IMR-90 (cell line): ENCODE results near the gene NDUFAF8. TPM values are rescaled to one million over a fixed set of nuclear protein-coding genes. Genes with fewer than 3 reads are reported as not detected.

Source experiments
- ATAC-seq: fragments of 200-7000 bp; cut with Tn5 transposase; 2 replicates; pipeline ENCODE4 v1.9.1; 2020; ENCODE audit warnings: low read depth, mild to moderate bottlenecking, moderate library complexity
- BruUV-seq: library from RNA; stranded (reverse); fragments of 400-500 nt; replicated peaks from 2 replicates; lab custom pipeline; 2021; lab: Mats Ljungman, UMichigan
- CTCF ChIA-PET: fragments of 300-600 bp; formaldehyde crosslinking; extraction: SDS; loops from one replicate; lab custom pipeline; 2021; ENCODE audit warnings: antibody characterized with exemption; lab: Yijun Ruan, JAX
- POLR2A ChIA-PET: fragments of 300-600 bp; sonication (Branson Sonifier 250); formaldehyde crosslinking; loops from one replicate; lab custom pipeline; 2022; ENCODE audit warnings: antibody characterized with exemption; ENCODE audit not compliant: unreplicated experiment; lab: Charles Lee
- DNase-seq: peaks from one replicate; pipeline ENCODE4 v3.0.0; 2013
- H2AFZ ChIP-seq: replicated peaks from 2 replicates; pipeline ENCODE3; 2013; ENCODE audit warnings: low read length, mild to moderate bottlenecking; ENCODE audit not compliant: poor library complexity
- H2AK5ac ChIP-seq: 2 replicates; pipeline ENCODE4 v1.6.1; 2013; ENCODE audit warnings: low read depth, low read length, inconsistent platforms
- H2AK9ac ChIP-seq: replicated peaks from 2 replicates; pipeline ENCODE3; 2013; ENCODE audit warnings: mild to moderate bottlenecking, low read depth, low read length, moderate library complexity; ENCODE audit not compliant: poor library complexity
- H2BK120ac ChIP-seq: 2 replicates; pipeline ENCODE4 v1.6.1; 2013; ENCODE audit warnings: low read depth, low read length, inconsistent platforms
- H2BK15ac ChIP-seq: 3 replicates; pipeline ENCODE4 v1.6.1; 2013; ENCODE audit warnings: low read depth, low read length, inconsistent platforms
- H2BK20ac ChIP-seq: 2 replicates; pipeline ENCODE4 v1.6.1; 2013; ENCODE audit warnings: low read depth, mild to moderate bottlenecking, inconsistent platforms, low read length, moderate library complexity
- H2BK5ac ChIP-seq: 2 replicates; pipeline ENCODE4 v1.6.1; 2013; ENCODE audit warnings: mild to moderate bottlenecking, low read depth, low read length, inconsistent platforms; ENCODE audit not compliant: poor library complexity, severe bottlenecking
- H3K14ac ChIP-seq: replicated peaks from 2 replicates; pipeline ENCODE4 v1.6.1; 2013; ENCODE audit warnings: low read depth, low read length, inconsistent platforms
- H3K18ac ChIP-seq: 2 replicates; pipeline ENCODE4 v1.6.1; 2013; ENCODE audit warnings: low read depth, low read length, control low read depth
- H3K23ac ChIP-seq: 2 replicates; pipeline ENCODE4 v1.6.1; 2013; ENCODE audit warnings: low read depth, low read length, inconsistent platforms
- H3K27ac ChIP-seq: 2 replicates; pipeline ENCODE4 v1.5.1; 2013; ENCODE audit warnings: mild to moderate bottlenecking, control low read depth, low read length; ENCODE audit not compliant: insufficient read depth
- H3K27me3 ChIP-seq: 2 replicates; pipeline ENCODE4 v1.6.1; 2013; ENCODE audit warnings: low read length; ENCODE audit not compliant: control insufficient read depth, insufficient read depth
- H3K36me3 ChIP-seq: 2 replicates; pipeline ENCODE4 v1.6.1; 2013; ENCODE audit warnings: low read length, mixed read lengths; ENCODE audit not compliant: control insufficient read depth, insufficient read depth
- H3K4ac ChIP-seq: 2 replicates; pipeline ENCODE4 v1.6.1; 2013; ENCODE audit warnings: low read depth, low read length, inconsistent platforms
- H3K4me1 ChIP-seq: 2 replicates; pipeline ENCODE4 v1.6.1; 2013; ENCODE audit warnings: low read length, mixed read lengths; ENCODE audit not compliant: control insufficient read depth, insufficient read depth
- H3K4me2 ChIP-seq: 2 replicates; pipeline ENCODE4 v1.6.1; 2013; ENCODE audit warnings: low read depth, mild to moderate bottlenecking, control low read depth, low read length, moderate library complexity
- H3K4me3 ChIP-seq: 2 replicates; pipeline ENCODE4 v1.5.1; 2013; ENCODE audit warnings: low read depth, mild to moderate bottlenecking, control low read depth, low read length, moderate library complexity; ENCODE audit not compliant: insufficient read depth
- H3K56ac ChIP-seq: 2 replicates; pipeline ENCODE4 v1.6.1; 2013; ENCODE audit warnings: low read length, inconsistent platforms; ENCODE audit not compliant: insufficient read depth; ENCODE audit errors: extremely low read depth
- H3K79me1 ChIP-seq, 2 experiments: 2 replicates each; pipeline ENCODE4 v1.6.1; 2013; ENCODE audit warnings: low read length in 2 of 2, inconsistent platforms in 1 of 2, low read depth in 1 of 2
- H3K9ac ChIP-seq: 2 replicates; pipeline ENCODE4 v1.6.1; 2013; ENCODE audit warnings: low read depth, low read length, control low read depth
- H3K9me1 ChIP-seq: 2 replicates; pipeline ENCODE4 v1.6.1; 2013; ENCODE audit warnings: low read length, inconsistent platforms; ENCODE audit not compliant: insufficient read depth
- H3K9me3 ChIP-seq: 2 replicates; pipeline ENCODE4 v1.6.1; 2013; ENCODE audit warnings: low read length; ENCODE audit not compliant: control insufficient read depth, insufficient read depth
- H4K20me1 ChIP-seq: 2 replicates; pipeline ENCODE4 v1.6.1; 2013; ENCODE audit warnings: low read length, inconsistent platforms; ENCODE audit not compliant: insufficient read depth
- H4K5ac ChIP-seq: 2 replicates; pipeline ENCODE4 v1.6.1; 2013; ENCODE audit warnings: mild to moderate bottlenecking, low read depth, low read length, control low read depth
- H4K8ac ChIP-seq, 2 experiments: 2 replicates each; pipeline ENCODE4 v1.6.1; 2013; ENCODE audit warnings: low read depth in 2 of 2, low read length in 2 of 2, control low read depth in 1 of 2, inconsistent platforms in 1 of 2
- H4K91ac ChIP-seq: 2 replicates; pipeline ENCODE4 v1.6.1; 2013; ENCODE audit warnings: low read depth, low read length, inconsistent platforms; ENCODE audit not compliant: insufficient read depth
- BHLHE40 ChIP-seq: fragments of 150-350 bp; IDR thresholded peaks from 2 replicates; pipeline ENCODE4 v1.6.1; 2016; ENCODE audit warnings: mild to moderate bottlenecking, low read depth, low read length
- CEBPB ChIP-seq: IDR thresholded peaks from 2 replicates; pipeline ENCODE4 v1.6.1; 2012; ENCODE audit warnings: low read depth, low read length, improper control_type of control experiment
- CHD1 ChIP-seq: IDR thresholded peaks from 2 replicates; pipeline ENCODE4 v1.6.1; 2012; ENCODE audit warnings: low read depth, low read length, improper control_type of control experiment
- FOS ChIP-seq: fragments of 150-350 bp; IDR thresholded peaks from 2 replicates; pipeline ENCODE4 v1.6.1; 2016; ENCODE audit warnings: low read depth, low read length
- MAFK ChIP-seq: IDR thresholded peaks from 2 replicates; pipeline ENCODE4 v1.6.1; 2012; ENCODE audit warnings: low read depth, low read length, improper control_type of control experiment
- MXI1 ChIP-seq: IDR thresholded peaks from 2 replicates; pipeline ENCODE4 v1.6.1; 2012; ENCODE audit warnings: low read depth, mild to moderate bottlenecking, low read length, moderate library complexity, borderline replicate concordance
- NFE2L2 ChIP-seq: fragments of 150-350 bp; IDR thresholded peaks from 2 replicates; pipeline ENCODE4 v1.6.1; 2016; ENCODE audit warnings: low read depth, mild to moderate bottlenecking, low read length
- POLR2A ChIP-seq: IDR thresholded peaks from 2 replicates; pipeline ENCODE4 v1.6.1; 2012; ENCODE audit warnings: mild to moderate bottlenecking, low read depth, low read length
- RAD21 ChIP-seq: IDR thresholded peaks from 2 replicates; pipeline ENCODE4 v1.6.1; 2012; ENCODE audit warnings: low read length, improper control_type of control experiment
- RCOR1 ChIP-seq: IDR thresholded peaks from 2 replicates; pipeline ENCODE4 v1.6.1; 2012; ENCODE audit warnings: mild to moderate bottlenecking, low read length, improper control_type of control experiment; ENCODE audit not compliant: insufficient replicate concordance
- RFX5 ChIP-seq: IDR thresholded peaks from 2 replicates; pipeline ENCODE4 v1.8.0; 2012; ENCODE audit warnings: low read depth, mild to moderate bottlenecking, low read length, moderate library complexity
- SMC3 ChIP-seq: fragments of 150-350 bp; IDR thresholded peaks from 2 replicates; pipeline ENCODE4 v1.6.1; 2016; ENCODE audit warnings: low read depth, mild to moderate bottlenecking, antibody characterized with exemption, low read length, moderate library complexity
- USF2 ChIP-seq: fragments of 150-350 bp; IDR thresholded peaks from 2 replicates; pipeline ENCODE4 v1.6.1; 2017; ENCODE audit warnings: mild to moderate bottlenecking, antibody characterized with exemption, low read length, low read depth
- WGBS, 2 experiments: methylation state at CpG; one replicate each; pipeline versions ENCODE4 v1.1.5 to v1.1.7; 2013; ENCODE audit warnings: missing lambda C conversion rate in 2 of 2; ENCODE audit not compliant: insufficient read length in 1 of 2; ENCODE audit errors: extremely low coverage in 2 of 2; 5-methylcytosine and 5-hydroxymethylcytosine counted together
- dilution Hi-C: fragments of 300-500 bp; cut with HindIII; formaldehyde crosslinking; loops from one replicate; pipeline ENCODE4 v1.14.3; 2018; ENCODE audit warnings: low sequenced_read_pairs; ENCODE audit not compliant: unreplicated experiment
- in situ Hi-C: fragments of 300-500 bp; cut with MboI; formaldehyde crosslinking; loops from 3 replicates; pipeline ENCODE4 v1.14.3; 2019; ENCODE audit warnings: low sequenced_read_pairs, inconsistent platforms, mixed read lengths
- intact Hi-C: fragments of 100-400 bp; cut with micrococcal nuclease; formaldehyde crosslinking; loops from 2 replicates; pipeline ENCODE4 v1.10.0; 2022
- polyA plus RNA-seq, 3 experiments: library from polyadenylated mRNA; depleted of rRNA; stranded (reverse); fragments of >200 nt; gene quantifications; 2 replicates each; pipeline ENCODE4 v1.2.3, GENCODE V29; 2012; ENCODE audit warnings: low replicate concordance in 1 of 3
- total RNA-seq: library from RNA; depleted of rRNA; stranded (reverse); fragments of >200 nt; gene quantifications from 2 replicates; pipeline ENCODE4 v1.2.3, GENCODE V29; 2012
- TF ChIP-seq, protein P1 (sequence below): fragments of 150-350 bp; IDR thresholded peaks from 2 replicates; pipeline ENCODE4 v1.6.1; 2016; ENCODE audit warnings: low read depth, mild to moderate bottlenecking, low read length, moderate library complexity, borderline replicate concordance
- TF ChIP-seq, protein P2 (sequence below): conservative IDR thresholded peaks from 2 replicates; pipeline ENCODE4 v1.5.1; 2012; ENCODE audit warnings: mild to moderate bottlenecking, low read depth, low read length, improper control_type of control experiment

Gene NDUFAF8
- total and polyA plus RNA-seq, 2 of the 4 experiments (the other 2 are of a cell fraction), result 11.1 to 65.0 TPM

DNA sequence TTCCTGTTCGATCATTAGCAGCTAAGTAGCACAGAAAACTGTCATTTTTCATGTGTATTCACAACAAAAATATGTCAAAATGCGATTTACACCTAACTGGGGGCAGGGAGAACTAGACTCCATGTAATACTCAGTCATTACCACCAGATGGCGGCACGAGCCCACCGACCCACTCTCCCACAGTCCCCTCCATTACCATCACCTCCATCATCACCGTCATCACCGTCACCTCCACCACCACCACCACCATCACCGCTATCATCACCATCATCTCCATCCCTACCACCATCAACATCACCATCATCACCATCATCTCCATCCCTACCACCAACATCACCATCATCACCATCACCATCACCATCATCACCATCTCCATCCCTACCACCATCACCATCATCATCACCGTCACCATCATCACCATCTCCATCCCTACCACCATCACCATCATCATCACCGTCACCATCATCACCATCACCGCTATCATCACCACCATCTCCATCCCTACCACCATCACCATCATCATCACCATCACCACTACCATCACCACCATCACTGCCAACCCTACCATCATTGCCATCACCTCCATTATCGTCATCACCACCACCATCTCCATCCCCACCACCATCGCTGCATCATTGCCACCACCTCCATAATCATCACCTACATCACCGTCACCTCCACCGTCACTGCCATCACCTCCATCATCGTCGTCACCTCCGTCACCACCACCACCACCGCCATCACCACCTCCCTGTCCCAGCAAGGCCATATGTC lies 14.4 kb downstream of the NDUFAF8 start:
- dilution Hi-C loops (no loop called here), in situ Hi-C loops (no loop called here), intact Hi-C loops (loop anchor here (1.0 to 2.0 kb wide), 2 partner anchors 141 to 231 kb away; partner anchors contain the start of gene BAHCC1)
- Histone ChIP-seq H3K4me2 (no peak overlapping the region), H3K4ac (no peak overlapping the region), H3K23ac (no peak overlapping the region), H4K8ac (no peak overlapping the region), H4K5ac (no peak overlapping the region), H2BK20ac (no peak overlapping the region), H3K27ac (no peak overlapping the region), H3K56ac (no peak overlapping the region), H2BK120ac (no peak overlapping the region), H3K4me1 (peaks cover 12% of the 10 kb centered on the region), H3K18ac (no peak overlapping the region), H3K9me1 (peaks cover 7% of the 10 kb centered on the region), H2AFZ (peak overlapping the region; percentile 67), H3K79me1 (peaks cover 9 to 18% of the 10 kb centered on the region in 2 experiments; a peak in 3 of 4 replicates), H2AK5ac (peak overlapping the region; percentile 100), H2AK9ac (peak overlapping the region; percentile 57), H3K36me3 (peaks cover 30% of the 10 kb centered on the region), H4K91ac (no peak overlapping the region), H3K27me3 (no peaks in the 10 kb centered on the region), H4K20me1 (peaks cover 22% of the 10 kb centered on the region), H2BK15ac (no peak overlapping the region), H3K14ac (no peak overlapping the region), H2BK5ac (peak overlapping the region; percentile 63), H3K9ac (no peak overlapping the region), H3K9me3 (no peaks in the 10 kb centered on the region), H3K4me3 (no peak overlapping the region)
- ATAC-seq (peak; percentile 60), DNase-seq (peak; percentile 31)
- BruUV-seq, result no TSS peak
- WGBS, 2 experiments, result 54% methylated on average over 11 of the region's 19 CpGs; no CpG with 5 or more reads in 1 of the 2 experiments
- CTCF ChIA-PET, result interaction anchor here (0.6 to 1.2 kb wide), 2 partner anchors 115 to 231 kb away, joined by 4 to 6 read pairs; no protein-coding TSS in a partner anchor
- POLR2A ChIA-PET, result no interaction called here
- TF ChIP-seq RFX5 (no peak), MAFK (no peak), MXI1 (no peak), CHD1 (no peak), CEBPB (no peak), NFE2L2 (no peak), USF2 (no peak), FOS (no peak), SMC3 (peak; percentile 86), RCOR1 (no peak), RAD21 (peak; percentile 96), POLR2A (0 out of 2 replicates have a peak, but pooled peaks have one; percentile 41), BHLHE40 (no peak)
- TF ChIP-seq, protein P1, sequence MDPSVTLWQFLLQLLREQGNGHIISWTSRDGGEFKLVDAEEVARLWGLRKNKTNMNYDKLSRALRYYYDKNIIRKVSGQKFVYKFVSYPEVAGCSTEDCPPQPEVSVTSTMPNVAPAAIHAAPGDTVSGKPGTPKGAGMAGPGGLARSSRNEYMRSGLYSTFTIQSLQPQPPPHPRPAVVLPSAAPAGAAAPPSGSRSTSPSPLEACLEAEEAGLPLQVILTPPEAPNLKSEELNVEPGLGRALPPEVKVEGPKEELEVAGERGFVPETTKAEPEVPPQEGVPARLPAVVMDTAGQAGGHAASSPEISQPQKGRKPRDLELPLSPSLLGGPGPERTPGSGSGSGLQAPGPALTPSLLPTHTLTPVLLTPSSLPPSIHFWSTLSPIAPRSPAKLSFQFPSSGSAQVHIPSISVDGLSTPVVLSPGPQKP, result no peak
- TF ChIP-seq, protein P2, sequence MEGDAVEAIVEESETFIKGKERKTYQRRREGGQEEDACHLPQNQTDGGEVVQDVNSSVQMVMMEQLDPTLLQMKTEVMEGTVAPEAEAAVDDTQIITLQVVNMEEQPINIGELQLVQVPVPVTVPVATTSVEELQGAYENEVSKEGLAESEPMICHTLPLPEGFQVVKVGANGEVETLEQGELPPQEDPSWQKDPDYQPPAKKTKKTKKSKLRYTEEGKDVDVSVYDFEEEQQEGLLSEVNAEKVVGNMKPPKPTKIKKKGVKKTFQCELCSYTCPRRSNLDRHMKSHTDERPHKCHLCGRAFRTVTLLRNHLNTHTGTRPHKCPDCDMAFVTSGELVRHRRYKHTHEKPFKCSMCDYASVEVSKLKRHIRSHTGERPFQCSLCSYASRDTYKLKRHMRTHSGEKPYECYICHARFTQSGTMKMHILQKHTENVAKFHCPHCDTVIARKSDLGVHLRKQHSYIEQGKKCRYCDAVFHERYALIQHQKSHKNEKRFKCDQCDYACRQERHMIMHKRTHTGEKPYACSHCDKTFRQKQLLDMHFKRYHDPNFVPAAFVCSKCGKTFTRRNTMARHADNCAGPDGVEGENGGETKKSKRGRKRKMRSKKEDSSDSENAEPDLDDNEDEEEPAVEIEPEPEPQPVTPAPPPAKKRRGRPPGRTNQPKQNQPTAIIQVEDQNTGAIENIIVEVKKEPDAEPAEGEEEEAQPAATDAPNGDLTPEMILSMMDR, result peak; percentile 85
